Measurements from ENCODE around the gene CCDC12.
A peak's percentile ranks its signal among the peaks of the same experiment; 100 is the strongest.

CCDC12 gene

GRCh38 chr3:46978985-46979944 is 2.7 kb upstream of the CCDC12 start, which contains the start of gene NBEAL2:
Gene NBEAL2 (plus strand): TSS chr3:46979666. CDS start chr3:46979862, 196 bp downstream.
- TF ChIP-seq CTCF (IDR thresholded peaks at IDR 0.05; ENCODE audit: low read depth, low read length, missing control alignments), result no peak
- peak; percentile 86 for DNase-seq (ENCODE audit: low read depth)
- peak within 1 kb of the TSS; percentile 89 for H3K4me3 ChIP-seq (ENCODE audit: low read depth, low read length)

GRCh38 chr3:46978381-46978780 is 1.8 kb upstream of the CCDC12 start:
- TF ChIP-seq CTCF (IDR thresholded peaks at IDR 0.05; ENCODE audit: low read depth, low read length, missing control alignments), result no peak
- no peak overlapping the region; the same call in 1 of the 2 replicates for H3K4me3 ChIP-seq (ENCODE audit: low read depth, low read length)

GRCh38 chr3:46977811-46978195 is 1.3 kb upstream of the CCDC12 start:
- no peak for DNase-seq (ENCODE audit: low read depth)
- H3K4me3 ChIP-seq (ENCODE audit: low read depth, low read length), result no peak overlapping the region
- no peak for TF ChIP-seq CTCF (IDR thresholded peaks at IDR 0.05; ENCODE audit: low read depth, low read length, missing control alignments)

More at GRCh38 chr3:46978381-46978780, 1.8 kb upstream of the CCDC12 start:
- DNase-seq (ENCODE audit: low read depth), result no peak

- no peak for TF ChIP-seq CTCF (IDR thresholded peaks at IDR 0.05; ENCODE audit: low read depth, low read length, missing control alignments)
- peak overlapping the region; percentile 78 for H3K4me3 ChIP-seq (ENCODE audit: low read depth, low read length)
- no peak for DNase-seq (ENCODE audit: low read depth)
Observed at GRCh38 chr3:46974421-46975171, 1.9 kb downstream of the CCDC12 start.

- no peak overlapping the region for H3K4me3 ChIP-seq (ENCODE audit: low read depth, low read length)
- no peak for DNase-seq (ENCODE audit: low read depth)
- TF ChIP-seq CTCF (IDR thresholded peaks at IDR 0.05; ENCODE audit: low read depth, low read length, missing control alignments), result no peak
Observed at GRCh38 chr3:46972396-46972795, 4.1 kb downstream of the CCDC12 start.

GRCh38 chr3:46971742-46972141 is 4.8 kb downstream of the CCDC12 start:
- no peak overlapping the region for H3K4me3 ChIP-seq (ENCODE audit: low read depth, low read length)
- TF ChIP-seq CTCF (IDR thresholded peaks at IDR 0.05; ENCODE audit: low read depth, low read length, missing control alignments), result no peak
- DNase-seq (ENCODE audit: low read depth), result no peak
